Naive thymus-derived CD8-positive, alpha-beta T cell (primary cell): ENCODE results near the gene VPS52. TPM values are rescaled to one million over a fixed set of nuclear protein-coding genes. Genes with fewer than 3 reads are reported as not detected.

Experiments used
- ATAC-seq, 2 donors: fragments of 150-1000 bp; cut with Tn5 transposase in 1 of 2; sonication (Bioruptor Pico), chemical (Tn5 transposase) in 1 of 2; 1 replicate in 1 of 2; 2 replicates in 1 of 2; pipeline ENCODE4 v1.10.0; 2021; ENCODE audit warnings: mild to moderate bottlenecking in 2 of 2, moderate library complexity in 2 of 2
- POLR2A ChIA-PET: fragments of 350-600 bp; sonication (Branson Sonifier 250); formaldehyde crosslinking; loops from one replicate; lab custom pipeline; 2021; ENCODE audit warnings: antibody characterized with exemption; lab: Charles Lee
- DNase-seq, 10 donors: peaks; one replicate each; pipeline versions ENCODE4 v3.0.0 to v3.0.0-alpha.2; 2020 to 2022
- H3K27ac Mint-ChIP-seq, 10 donors: one replicate each; pipeline ENCODE4 v1.8.0; 2020 to 2022; ENCODE audit warnings: mild to moderate bottlenecking in 10 of 10, mixed read lengths in 10 of 10, moderate library complexity in 4 of 10, inconsistent platforms in 1 of 10
- H3K27me3 Mint-ChIP-seq, 5 donors: one replicate each; pipeline ENCODE4 v1.8.0; 2021 to 2022; ENCODE audit warnings: mixed read lengths in 5 of 5
- H3K36me3 Mint-ChIP-seq, 3 donors: one replicate each; pipeline ENCODE4 v1.8.0; 2020 to 2022; ENCODE audit warnings: mixed read lengths in 3 of 3, mild to moderate bottlenecking in 2 of 3, inconsistent platforms in 1 of 3
- H3K4me1 Mint-ChIP-seq, 4 donors: one replicate each; pipeline ENCODE4 v1.8.0; 2021 to 2022; ENCODE audit warnings: mixed read lengths in 4 of 4
- H3K4me3 Mint-ChIP-seq, 10 donors: one replicate each; pipeline ENCODE4 v1.8.0; 2020 to 2022; ENCODE audit warnings: mild to moderate bottlenecking in 10 of 10, mixed read lengths in 10 of 10, moderate library complexity in 6 of 10, inconsistent platforms in 1 of 10
- H3K9me3 Mint-ChIP-seq, 9 donors: one replicate each; pipeline ENCODE4 v1.8.0; 2020 to 2022; ENCODE audit warnings: mixed read lengths in 9 of 9, mild to moderate bottlenecking in 3 of 9, inconsistent platforms in 1 of 9, moderate library complexity in 1 of 9
- polyA plus RNA-seq, 3 donors: library from polyadenylated mRNA; unstranded; fragments of 300-500 nt; fragmentation: Illumina TruSeq; gene quantifications; one replicate each; pipeline ENCODE4 v1.2.3, GENCODE V29; 2021
- total RNA-seq, 8 experiments: library from RNA in 2 of 8; stranded (reverse) in 2 of 8; gene quantifications; one replicate each; pipeline ENCODE4 v1.2.3 and lab custom pipeline; 2021 to 2026

The VPS52 gene, protein sequence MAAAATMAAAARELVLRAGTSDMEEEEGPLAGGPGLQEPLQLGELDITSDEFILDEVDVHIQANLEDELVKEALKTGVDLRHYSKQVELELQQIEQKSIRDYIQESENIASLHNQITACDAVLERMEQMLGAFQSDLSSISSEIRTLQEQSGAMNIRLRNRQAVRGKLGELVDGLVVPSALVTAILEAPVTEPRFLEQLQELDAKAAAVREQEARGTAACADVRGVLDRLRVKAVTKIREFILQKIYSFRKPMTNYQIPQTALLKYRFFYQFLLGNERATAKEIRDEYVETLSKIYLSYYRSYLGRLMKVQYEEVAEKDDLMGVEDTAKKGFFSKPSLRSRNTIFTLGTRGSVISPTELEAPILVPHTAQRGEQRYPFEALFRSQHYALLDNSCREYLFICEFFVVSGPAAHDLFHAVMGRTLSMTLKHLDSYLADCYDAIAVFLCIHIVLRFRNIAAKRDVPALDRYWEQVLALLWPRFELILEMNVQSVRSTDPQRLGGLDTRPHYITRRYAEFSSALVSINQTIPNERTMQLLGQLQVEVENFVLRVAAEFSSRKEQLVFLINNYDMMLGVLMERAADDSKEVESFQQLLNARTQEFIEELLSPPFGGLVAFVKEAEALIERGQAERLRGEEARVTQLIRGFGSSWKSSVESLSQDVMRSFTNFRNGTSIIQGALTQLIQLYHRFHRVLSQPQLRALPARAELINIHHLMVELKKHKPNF
- 100 to 1,000 TPM; 116 TPM for total RNA-seq
- polyA plus RNA-seq: 10 to 100 TPM in 2 of 3 donors, 1 to 10 TPM in 1; 9.3 to 19.3 (median 15.2) TPM
- total RNA-seq (lab: John Stamatoyannopoulos, UW): 57.7 to 93.4 (median 81.9) reads per million in 6 experiments

DNA sequence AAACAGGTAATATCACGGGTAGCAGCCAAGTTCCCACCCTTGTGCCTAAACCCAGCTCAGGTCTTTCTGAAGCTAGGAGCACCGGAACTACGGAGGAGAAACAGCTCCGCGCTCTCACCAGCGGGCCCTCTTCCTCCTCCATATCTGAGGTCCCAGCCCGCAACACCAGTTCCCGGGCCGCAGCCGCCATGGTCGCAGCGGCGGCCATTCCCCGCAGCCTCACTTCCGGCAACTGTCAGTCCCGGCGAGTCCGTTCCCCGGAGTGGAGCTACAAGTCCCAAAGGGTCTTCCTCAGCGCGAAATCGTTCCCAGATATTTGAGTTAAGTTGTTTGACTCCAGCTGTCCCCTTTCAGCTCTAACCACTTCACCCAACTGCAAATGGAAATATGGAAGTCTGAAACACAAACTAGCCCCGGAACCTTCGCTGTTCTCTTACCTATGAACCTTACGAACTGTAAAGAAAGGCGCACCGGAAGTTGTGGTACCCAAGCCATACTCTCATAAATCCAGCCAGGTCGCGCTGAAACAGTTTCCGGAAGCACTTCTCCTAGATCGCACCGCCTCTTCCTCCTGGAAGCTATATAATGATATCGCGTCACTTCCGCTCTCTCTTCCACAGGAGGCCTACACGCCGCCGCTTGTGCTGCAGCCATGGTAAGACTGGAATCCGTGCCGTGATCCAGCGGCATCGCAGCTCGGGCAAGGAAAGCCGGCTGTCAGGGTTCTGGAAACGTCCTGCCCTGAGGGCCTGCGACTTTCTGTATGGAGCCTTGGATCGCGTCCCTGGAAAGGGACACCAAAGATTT lies at the start of gene VPS52, which contains the start of gene RPS18:
VPS52 (minus strand) TSS at position 409 of the 807 bp plus-strand sequence; CDS start at position 208, 201 bp downstream.
RPS18 (plus strand) TSS at position 608 of the 807 bp plus-strand sequence; CDS start at position 653, 45 bp downstream.
- DNase-seq: peak; percentile 78 to 100 (median 94)
- peak within 1 kb of the TSS; percentile 92 to 99 (median 96) for H3K4me3 Mint-ChIP-seq
- ATAC-seq: peak; percentile 86 to 88
- POLR2A ChIA-PET: interaction anchor here (0.6 to 5.4 kb wide), 41 partner anchors 9 to 1607 kb away, joined by 3 to 93 read pairs (median 6); partner anchors contain the start of genes CUTA, HSD17B8, PFDN6 and RGL2
- no peaks in the 10 kb centered on the region for H3K27me3 Mint-ChIP-seq
- peaks cover 34 to 71% (median 70%) of the 10 kb centered on the region in 4 donors for H3K4me1 Mint-ChIP-seq
- H3K36me3 Mint-ChIP-seq: peaks cover 0 to 70% (median 10%) of the 10 kb centered on the region in 3 donors
- H3K9me3 Mint-ChIP-seq: no peaks in the 10 kb centered on the region
- peak within 1 kb of the TSS; percentile 99 to 100 (median 99) for H3K27ac Mint-ChIP-seq

GRCh38 chr6:33321227-33321626 lies 49.6 kb upstream of the VPS52 start:
- ATAC-seq: no peak
- no peaks in the 10 kb centered on the region for H3K9me3 Mint-ChIP-seq
- H3K27me3 Mint-ChIP-seq: no peaks in the 10 kb centered on the region
- H3K36me3 Mint-ChIP-seq: peaks cover 0 to 45% (median 16%) of the 10 kb centered on the region in 3 donors
- peaks cover 40 to 77% (median 72%) of the 10 kb centered on the region in 4 donors for H3K4me1 Mint-ChIP-seq
- no peak for DNase-seq
- H3K4me3 Mint-ChIP-seq: peak overlapping the region; percentile 78 to 100 (median 98)
- peak overlapping the region in 9 of 10 donors; percentile 14 to 98 (median 76) for H3K27ac Mint-ChIP-seq
- POLR2A ChIA-PET: interaction anchor here (0.5 to 1.9 kb wide), 6 partner anchors 12 to 109 kb away, joined by 3 to 7 read pairs (median 4); partner anchors contain the start of genes CUTA, PFDN6, RPS18 and VPS52

- Mint-ChIP-seq H3K9me3 (no peaks in the 10 kb centered on the region), H3K4me3 (peak overlapping the region; percentile 78 to 100 (median 98)), H3K27ac (peak overlapping the region; percentile 44 to 98 (median 81)), H3K36me3 (peaks cover 0 to 45% (median 16%) of the 10 kb centered on the region in 3 donors), H3K4me1 (peaks cover 42 to 81% (median 77%) of the 10 kb centered on the region in 4 donors), H3K27me3 (no peaks in the 10 kb centered on the region)
- no peak for DNase-seq
- no peak for ATAC-seq
- POLR2A ChIA-PET: interaction anchor here (0.5 to 1.9 kb wide), 7 partner anchors 12 to 110 kb away, joined by 3 to 7 read pairs (median 4); partner anchors contain the start of genes CUTA, PFDN6, RPS18 and VPS52
These were observed 48.9 kb upstream of the VPS52 start for GRCh38 chr6:33320315-33321181.

DNA sequence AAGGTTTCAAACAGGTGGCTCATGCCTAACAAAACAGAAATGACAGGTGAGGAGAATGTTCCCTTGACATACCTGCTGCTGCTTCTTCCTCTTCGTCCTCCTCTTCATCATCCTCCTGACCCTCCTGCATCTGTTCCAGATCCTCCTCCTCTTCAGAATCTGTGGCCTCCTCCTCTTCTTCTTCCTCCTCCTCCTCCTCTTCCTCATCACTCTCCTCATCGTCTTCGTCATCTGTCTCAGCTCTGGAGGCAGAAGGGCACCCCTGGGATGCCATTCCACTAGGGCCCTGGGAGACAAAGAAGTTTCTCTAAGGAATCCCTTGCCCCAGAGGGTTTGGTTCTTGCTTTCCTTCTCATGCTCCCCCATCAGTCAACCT lies 48.3 kb upstream of the VPS52 start:
- peaks cover 42 to 88% (median 84%) of the 10 kb centered on the region in 4 donors for H3K4me1 Mint-ChIP-seq
- ATAC-seq (no peak), DNase-seq (no peak)
- H3K9me3 Mint-ChIP-seq: no peaks in the 10 kb centered on the region
- peak overlapping the region in 9 of 10 donors; percentile 34 to 98 (median 89) for H3K27ac Mint-ChIP-seq
- no peaks in the 10 kb centered on the region for H3K27me3 Mint-ChIP-seq
- H3K36me3 Mint-ChIP-seq: peaks cover 0 to 45% (median 16%) of the 10 kb centered on the region in 3 donors
- POLR2A ChIA-PET: interaction anchor here (1.4 to 1.9 kb wide), 4 partner anchors 20 to 110 kb away, joined by 3 to 6 read pairs (median 4); partner anchors contain the start of gene CUTA
- H3K4me3 Mint-ChIP-seq: peak overlapping the region; percentile 19 to 100 (median 97)

- DNase-seq: no peak
- H3K36me3 Mint-ChIP-seq: peaks cover 0 to 45% (median 16%) of the 10 kb centered on the region in 3 donors
- peak overlapping the region; percentile 95 to 100 (median 98) for H3K27ac Mint-ChIP-seq
- peak overlapping the region; percentile 80 to 100 (median 99) for H3K4me3 Mint-ChIP-seq
- peaks cover 41 to 90% (median 83%) of the 10 kb centered on the region in 4 donors for H3K4me1 Mint-ChIP-seq
- H3K27me3 Mint-ChIP-seq: no peaks in the 10 kb centered on the region
- no peak for ATAC-seq
- POLR2A ChIA-PET: interaction anchor here (0.5 to 5.3 kb wide), 21 partner anchors 8 to 474 kb away, joined by 3 to 141 read pairs (median 11); partner anchors contain the start of genes B3GALT4, PFDN6, RGL2 and RPS18
- no peaks in the 10 kb centered on the region for H3K9me3 Mint-ChIP-seq
These were observed 46.9 kb upstream of the VPS52 start for GRCh38 chr6:33318426-33319073.

- peak within 1 kb of the TSS; percentile 95 to 100 (median 98) for H3K27ac Mint-ChIP-seq
- DNase-seq: peak; percentile 89 to 98 (median 94)
- POLR2A ChIA-PET: interaction anchor here (0.6 to 5.3 kb wide), 28 partner anchors 9 to 1689 kb away, joined by 3 to 141 read pairs (median 5); partner anchors contain the start of genes B3GALT4, PFDN6, RGL2 and RPS18
- peak within 1 kb of the TSS in 9 of 10 donors; percentile 96 to 100 (median 99) for H3K4me3 Mint-ChIP-seq
- no peaks in the 10 kb centered on the region for H3K27me3 Mint-ChIP-seq
- peaks cover 36 to 87% (median 79%) of the 10 kb centered on the region in 4 donors for H3K4me1 Mint-ChIP-seq
- ATAC-seq: peak; percentile 59 to 62
- H3K9me3 Mint-ChIP-seq: no peaks in the 10 kb centered on the region
- peaks cover 0 to 45% (median 16%) of the 10 kb centered on the region in 3 donors for H3K36me3 Mint-ChIP-seq
These were observed 46.2 kb upstream of the VPS52 start, which contains the start of gene ZBTB22 for GRCh38 chr6:33317669-33318425. ZBTB22 (minus strand) TSS chr6:33317744; CDS start chr6:33316916, 828 bp downstream.

- Mint-ChIP-seq H3K36me3 (peaks cover 0 to 46% (median 17%) of the 10 kb centered on the region in 3 donors), H3K4me1 (peaks cover 36 to 88% (median 81%) of the 10 kb centered on the region in 4 donors), H3K27me3 (no peaks in the 10 kb centered on the region), H3K9me3 (no peaks in the 10 kb centered on the region), H3K4me3 (peak overlapping the region in 9 of 10 donors; percentile 67 to 100 (median 83)), H3K27ac (peak overlapping the region in 9 of 10 donors; percentile 86 to 100 (median 95))
- no peak for DNase-seq
- POLR2A ChIA-PET: interaction anchor here (0.6 to 5.3 kb wide), 22 partner anchors 9 to 890 kb away, joined by 3 to 141 read pairs (median 8); partner anchors contain the start of genes B3GALT4, PFDN6, RGL2 and RPS18
- ATAC-seq: no peak
These were observed 45.7 kb upstream of the VPS52 start for GRCh38 chr6:33317419-33317668.

DNA sequence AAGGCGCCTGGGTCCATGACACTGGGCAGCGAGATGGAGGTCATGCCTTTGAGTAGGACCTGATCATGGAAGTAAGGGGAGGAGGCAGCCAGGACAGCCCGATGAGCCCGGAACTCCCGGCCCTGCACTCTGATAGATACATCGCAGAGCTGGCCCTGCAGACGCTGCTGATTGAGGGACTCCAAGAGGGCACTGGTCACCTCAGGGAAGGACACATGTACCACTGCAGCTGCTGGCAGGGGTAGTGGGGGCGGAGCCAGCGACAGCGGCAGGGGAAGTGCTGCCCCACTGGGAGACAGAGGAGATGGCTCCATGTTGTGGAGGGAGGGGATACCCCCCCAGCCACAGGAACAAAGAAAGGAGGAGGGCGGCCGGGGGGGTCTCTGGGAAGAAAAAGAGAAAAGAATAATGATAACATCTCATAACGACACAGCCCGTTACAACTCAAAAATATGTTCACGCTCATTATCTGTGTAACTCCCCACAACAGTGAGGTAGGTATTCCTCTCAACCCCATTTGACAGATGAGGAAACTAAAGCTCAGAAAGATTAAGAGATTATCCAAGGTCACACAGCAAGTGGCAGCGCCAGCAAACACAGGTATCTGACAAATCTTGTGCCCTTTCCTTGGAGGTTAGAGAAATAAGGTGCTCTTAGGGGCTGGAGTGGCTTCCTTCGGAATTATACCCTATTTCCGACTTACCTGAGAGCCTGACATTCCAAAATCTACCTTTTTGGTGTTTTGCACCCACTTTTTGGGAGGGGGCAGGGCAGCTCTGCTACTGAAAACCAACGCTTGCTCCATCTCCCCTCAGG lies 45.1 kb upstream of the VPS52 start:
- H3K27ac Mint-ChIP-seq: peak overlapping the region; percentile 83 to 100 (median 96)
- H3K27me3 Mint-ChIP-seq: no peaks in the 10 kb centered on the region
- H3K9me3 Mint-ChIP-seq: no peaks in the 10 kb centered on the region
- POLR2A ChIA-PET: interaction anchor here (0.8 to 5.3 kb wide), 18 partner anchors 10 to 472 kb away, joined by 3 to 141 read pairs (median 10); partner anchors contain the start of genes B3GALT4, PFDN6, RGL2 and RPS18
- H3K4me1 Mint-ChIP-seq: peaks cover 32 to 88% (median 82%) of the 10 kb centered on the region in 4 donors
- peaks cover 0 to 44% (median 18%) of the 10 kb centered on the region in 3 donors for H3K36me3 Mint-ChIP-seq
- peak overlapping the region in 9 of 10 donors; percentile 67 to 100 (median 76) for H3K4me3 Mint-ChIP-seq
- ATAC-seq (no peak), DNase-seq (peak in 1 of 10 donors; percentile 63)
